ENCODE measurements around the gene KLHL18.
A peak's percentile ranks its signal among the peaks of the same experiment; 100 is the strongest.
"Not testable (repeated sequence)": the region's sequence is repeated elsewhere in the genome, so short reads cannot be mapped to it uniquely, and the experiment has no call there.

The KLHL18 gene

DNA sequence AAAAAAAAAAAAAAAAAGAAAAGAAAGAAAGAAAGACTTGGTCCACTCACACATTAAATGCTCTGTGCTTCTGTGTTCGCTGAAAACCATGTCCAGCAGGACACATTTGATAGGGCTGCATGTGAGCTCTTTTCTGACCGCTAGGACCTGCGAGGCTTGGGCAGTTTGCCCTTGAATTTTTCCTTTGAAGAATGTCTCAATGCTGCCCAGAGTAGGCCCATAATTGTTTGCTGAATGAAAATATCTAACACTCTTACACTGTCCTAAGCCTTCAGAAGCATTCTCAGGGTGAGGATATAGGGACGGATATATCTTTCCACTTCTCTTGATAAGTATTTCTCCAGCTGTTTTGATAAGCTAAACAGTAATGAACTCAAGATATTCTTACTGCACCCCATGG, 6.2 kb upstream of the KLHL18 start:
- no peak for DNase-seq

DNA sequence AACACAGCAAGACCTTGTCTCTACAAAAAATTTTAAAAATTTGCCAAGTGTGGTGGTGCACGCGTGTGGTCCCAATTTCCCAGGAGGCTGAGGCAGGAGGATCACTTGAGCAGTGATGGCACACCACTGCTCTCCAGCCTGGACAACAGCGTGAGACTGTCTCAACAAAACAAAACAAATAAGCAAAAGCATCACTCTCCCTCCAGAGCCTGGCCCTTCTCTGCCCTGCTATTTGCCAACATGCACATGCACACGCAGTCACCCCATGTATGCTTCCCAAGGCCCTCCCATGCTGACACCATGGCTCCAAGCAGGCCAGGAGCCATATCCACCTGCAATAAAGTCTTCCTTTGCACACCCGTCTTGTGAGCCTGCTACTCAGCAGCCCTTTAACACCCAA, 2.2 kb upstream of the KLHL18 start:
- DNase-seq: no peak

DNA sequence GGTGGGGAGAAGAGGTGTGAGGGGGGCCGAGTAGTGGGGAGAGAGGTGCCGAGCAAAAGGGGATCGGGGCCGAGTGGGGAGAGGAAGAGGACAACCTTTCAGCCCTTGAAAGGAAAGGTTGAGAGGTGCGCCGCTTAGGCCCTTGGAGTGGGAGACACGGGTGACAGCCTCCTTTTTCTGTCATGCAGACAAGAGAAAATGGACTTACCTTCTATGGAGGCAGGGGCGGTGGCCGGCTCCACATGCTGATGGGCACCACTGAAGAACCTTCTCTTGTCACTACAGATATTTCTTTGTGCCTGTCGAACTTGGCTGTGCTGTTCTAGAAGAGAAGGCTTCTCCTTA, 421 bp downstream of the KLHL18 start:
- DNase-seq: peak in 1 of 4 experiments; percentile 55

DNA sequence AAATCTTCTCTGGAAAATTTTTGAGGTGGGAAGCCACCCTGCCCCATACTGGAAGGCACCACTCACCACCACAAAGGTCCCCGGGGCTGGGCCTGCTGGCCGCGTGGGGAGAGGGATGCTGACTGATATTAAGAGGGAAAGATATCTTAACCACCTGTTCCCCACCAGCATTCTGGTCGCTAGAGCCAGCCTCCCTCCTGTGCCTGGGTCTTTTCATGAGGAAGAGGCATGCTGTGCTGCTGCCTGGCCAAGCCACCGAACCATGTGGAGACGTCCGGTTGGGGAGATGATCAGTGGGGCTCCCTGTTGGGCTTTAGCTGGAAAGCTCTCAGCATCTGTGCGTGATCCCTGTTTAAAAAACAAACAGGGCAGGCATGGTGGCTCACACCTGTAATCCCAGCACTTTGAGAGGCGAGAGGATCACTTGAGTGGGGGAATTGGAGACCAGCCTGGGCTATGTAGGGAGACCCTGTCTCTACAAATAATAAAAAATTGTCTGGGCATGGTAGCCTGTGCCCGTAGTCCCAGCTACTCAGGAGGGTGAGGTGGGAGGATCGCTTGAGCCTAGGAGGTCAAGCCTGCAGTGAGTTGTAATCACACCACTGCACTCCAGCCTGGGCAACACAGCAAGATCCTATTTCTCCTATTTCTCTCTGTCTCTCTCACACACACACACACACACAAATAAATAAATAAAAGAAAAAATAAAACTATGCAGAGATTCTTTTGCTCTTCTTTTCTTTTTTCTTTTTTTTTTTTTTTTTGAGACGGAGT, 1.0 kb downstream of the KLHL18 start:
- no peak for DNase-seq

DNA sequence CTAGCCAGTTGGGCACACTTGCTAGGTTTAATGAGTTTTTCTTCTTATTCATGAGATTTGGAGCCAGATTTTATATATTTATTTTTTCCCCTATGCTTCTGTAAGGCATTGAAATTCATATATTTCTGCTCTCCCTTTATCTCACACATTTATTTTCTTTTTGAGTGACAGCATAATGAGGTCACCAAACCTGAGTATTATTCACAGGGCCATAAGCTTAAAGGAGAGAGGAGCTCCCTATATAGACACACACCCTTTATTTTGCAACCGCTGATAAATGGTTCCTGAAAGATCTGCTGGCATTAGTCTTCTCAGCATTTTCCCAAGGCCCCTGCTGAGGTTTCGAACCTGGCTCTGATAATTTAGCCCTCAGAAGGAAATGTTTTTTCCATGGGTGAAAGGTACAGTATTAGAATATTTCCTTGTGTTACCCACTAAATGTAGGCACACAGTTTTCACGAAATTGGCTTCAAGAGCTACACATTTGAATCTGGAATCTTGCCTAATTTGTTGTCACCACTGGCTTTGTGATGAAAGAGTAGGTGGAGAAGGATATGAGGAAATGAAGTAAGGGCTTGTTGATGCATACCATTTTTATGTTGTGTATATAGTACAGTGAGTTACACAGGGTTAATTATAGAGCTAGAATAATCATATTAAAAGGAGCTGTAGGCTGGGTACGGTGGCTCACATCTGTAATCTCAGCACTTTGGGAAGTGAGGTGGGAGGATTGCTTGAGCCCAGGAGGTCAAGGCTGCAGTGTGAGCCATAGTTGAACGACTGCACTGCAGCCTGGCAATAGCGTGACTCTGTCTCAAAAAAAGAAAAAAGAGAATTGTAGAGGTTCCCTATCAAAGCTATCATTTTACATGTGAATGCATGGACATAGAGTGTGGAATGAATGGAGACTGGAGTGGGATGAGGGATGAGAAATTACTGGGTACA, 6.5 kb downstream of the KLHL18 start:
- no peak for DNase-seq

DNA sequence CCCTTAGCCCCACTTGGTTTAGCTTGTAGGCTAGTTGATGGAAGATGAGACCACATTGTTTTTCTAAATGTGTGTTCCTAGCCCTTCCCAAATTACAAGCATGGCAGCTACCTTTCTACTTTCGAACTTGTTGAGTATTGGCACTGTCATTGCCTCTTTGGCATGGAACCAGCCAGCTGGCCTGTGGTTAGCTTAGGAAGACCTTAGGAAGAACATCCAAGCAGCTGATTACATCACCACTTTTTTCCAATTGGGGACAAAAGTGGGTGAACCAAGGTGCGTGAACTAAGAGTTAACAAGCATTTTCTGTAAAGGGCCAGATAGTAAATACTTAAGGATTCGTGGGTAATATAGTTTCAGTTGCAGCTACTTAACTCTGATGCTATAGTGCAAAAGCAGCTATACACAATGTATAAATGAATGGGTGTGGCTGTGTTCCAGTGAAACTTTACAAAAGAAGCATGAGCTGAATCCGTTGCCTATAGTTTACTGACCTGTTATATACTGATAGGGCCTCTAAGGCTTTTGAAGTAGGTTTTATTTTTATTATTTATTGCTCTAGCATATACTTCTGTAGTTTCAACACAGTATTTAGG, 8.5 kb downstream of the KLHL18 start:
- DNase-seq: no peak

DNA sequence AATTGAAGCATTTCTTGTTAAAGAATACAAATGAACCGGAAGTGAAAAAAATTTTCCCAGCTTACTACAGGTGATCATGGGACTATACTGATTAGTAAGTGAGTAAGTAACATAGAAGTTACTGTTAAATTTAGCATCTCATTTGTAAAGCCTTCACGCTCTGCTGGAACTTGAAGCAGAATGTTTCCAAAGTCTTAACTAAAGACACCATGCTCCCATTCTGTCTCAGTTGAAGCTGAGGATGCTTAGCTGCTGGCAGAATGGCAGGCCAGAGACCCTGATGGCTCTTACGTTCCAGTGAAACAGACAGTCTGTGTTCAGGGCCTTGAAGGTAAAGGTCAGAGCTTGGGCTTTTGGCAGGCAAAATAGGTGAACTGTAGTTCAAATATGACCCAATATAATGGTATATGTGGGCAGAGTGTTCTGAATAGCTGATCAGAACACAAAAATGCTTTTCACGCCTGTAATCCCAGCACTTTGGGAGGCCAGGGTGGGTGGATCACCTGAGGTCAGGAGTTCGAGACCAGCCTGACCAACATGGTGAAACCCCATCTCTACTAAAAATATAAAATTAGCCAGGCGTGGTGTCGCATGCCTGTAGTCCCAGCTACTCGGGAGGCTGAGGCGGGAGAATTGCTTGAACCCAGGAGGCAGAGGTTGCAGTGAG, 9.1 kb downstream of the KLHL18 start:
- DNase-seq: not testable (repeated sequence)

DNA sequence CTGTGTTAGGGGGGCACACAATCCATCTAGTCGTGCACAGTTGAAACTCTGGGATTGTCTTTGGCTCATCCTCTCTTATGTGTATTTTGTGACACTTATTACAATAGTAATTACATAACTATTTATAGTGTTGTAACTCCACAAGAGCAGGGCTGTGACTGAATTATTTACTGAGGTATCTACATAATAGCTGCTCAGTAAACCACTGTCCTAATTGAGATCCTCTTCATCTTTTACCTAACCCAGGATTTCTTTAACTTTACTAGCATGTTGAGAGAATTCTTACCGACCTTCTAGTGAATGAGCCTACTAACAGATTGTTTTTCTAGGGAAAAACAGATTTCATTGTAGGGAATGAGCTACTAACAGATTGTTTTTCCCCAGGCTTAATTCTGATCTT, 11.1 kb downstream of the KLHL18 start:
- DNase-seq: no peak

DNA sequence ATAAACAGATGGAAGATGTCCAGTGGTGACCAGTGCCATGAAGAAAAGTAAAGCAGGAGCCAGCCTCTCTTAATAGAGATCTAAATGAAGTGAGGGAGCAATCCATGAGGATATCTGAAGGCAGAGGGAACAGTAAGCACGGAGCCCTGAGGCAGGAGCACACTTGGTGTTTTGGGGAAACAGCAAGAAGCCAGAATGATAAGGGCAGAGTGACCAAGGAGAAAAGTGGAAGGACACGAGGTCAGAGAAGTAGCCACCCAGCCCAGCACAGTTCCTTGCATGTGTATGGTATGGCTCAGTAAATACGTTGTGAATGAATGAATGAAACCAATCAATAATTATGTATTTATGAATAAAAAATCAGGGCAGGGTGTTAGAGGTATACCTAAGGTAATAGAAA, 11.6 kb downstream of the KLHL18 start:
- no peak for DNase-seq

DNA sequence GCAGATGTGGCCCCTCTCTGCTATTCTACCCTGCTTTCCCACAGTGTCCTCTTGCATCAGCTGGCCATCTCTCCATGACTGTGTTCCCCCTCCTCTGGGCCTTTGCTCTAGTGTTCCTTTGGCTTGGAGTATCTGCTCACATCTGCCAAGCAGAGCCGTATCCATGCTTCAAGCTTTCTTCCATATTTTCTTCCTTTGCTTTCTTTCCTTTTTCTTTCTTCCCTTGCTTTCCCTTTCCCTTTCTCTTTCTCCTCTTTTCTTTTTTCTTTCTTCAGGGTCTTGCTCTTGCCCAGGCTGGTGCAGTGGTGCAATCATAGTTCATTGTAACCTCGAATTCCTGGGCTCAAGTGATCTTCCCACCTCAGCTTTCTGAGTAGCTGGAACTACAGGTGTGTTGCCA, 12.6 kb downstream of the KLHL18 start:
- DNase-seq: no peak

DNA sequence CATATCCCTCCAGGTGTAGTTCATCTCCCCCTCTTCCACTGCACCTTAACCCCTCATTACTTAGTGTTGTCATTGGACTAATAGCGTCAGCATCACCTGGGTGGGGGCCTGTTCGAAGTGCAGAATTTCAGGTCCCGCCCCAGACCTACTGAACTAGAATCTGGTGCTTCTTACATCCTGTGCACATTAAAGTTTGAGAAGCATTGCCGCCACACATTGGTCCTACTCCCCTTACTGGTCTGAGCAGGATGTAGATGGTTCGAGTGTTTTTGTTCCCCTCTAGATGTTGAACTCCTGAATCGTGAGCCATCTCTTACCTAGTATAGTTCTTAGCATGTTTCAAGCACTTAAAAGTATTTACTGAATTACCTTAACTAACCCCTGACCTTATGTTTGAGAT, 13.2 kb downstream of the KLHL18 start:
- no peak for DNase-seq

DNA sequence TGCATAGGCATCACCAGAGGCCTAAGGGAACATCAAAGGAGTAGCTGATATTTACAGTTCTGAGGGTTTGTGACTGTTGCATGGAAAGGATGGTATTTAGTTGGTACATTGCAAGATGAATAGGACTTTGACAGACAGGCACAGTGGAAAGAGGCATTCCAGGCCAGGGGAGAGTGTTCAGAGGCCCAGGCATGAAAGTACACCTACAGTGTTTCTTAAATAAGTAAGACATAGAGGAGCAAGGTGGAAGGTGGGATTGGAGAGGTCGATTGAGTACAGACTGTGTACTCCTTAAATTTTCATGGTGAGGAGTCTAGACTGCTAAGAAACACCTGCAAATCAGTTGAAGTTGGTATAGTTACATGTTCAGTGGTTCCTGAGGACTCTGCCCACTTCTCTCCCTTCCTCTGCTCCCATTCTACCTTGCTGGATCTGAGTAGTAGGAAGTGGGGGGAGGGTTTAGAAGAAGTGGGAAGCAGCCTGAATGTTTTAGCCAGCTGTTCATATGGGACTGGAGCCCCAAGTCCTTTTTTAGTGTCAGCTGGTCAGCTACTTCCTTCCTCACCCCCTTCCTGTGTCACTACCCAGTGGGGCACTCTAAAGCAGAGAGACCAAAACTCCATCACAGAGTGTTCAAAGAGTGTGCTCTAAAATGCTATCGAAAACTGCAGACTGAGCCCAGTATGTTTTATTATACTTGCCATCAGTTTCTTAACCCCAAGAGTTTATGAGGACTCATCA, 14.0 kb downstream of the KLHL18 start:
- DNase-seq: no peak

DNA sequence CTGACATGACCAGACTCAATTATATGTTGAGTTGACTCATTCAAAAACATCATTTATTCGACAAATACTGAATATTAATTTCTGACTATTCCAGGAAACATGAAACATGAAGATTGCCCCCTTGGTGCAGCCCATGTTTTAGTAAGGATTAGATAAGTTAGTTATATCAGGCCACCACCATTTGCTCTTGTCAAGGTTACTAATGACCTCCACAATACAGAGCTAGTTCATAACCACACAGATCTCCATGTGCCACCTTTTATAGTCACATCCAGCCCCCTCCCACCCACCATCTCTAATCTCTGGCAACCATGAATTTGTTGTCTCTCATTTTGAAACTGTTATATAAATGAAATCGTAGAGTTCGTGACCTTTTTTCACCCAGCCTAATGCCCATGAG, 15.7 kb downstream of the KLHL18 start:
- no peak for DNase-seq

DNA sequence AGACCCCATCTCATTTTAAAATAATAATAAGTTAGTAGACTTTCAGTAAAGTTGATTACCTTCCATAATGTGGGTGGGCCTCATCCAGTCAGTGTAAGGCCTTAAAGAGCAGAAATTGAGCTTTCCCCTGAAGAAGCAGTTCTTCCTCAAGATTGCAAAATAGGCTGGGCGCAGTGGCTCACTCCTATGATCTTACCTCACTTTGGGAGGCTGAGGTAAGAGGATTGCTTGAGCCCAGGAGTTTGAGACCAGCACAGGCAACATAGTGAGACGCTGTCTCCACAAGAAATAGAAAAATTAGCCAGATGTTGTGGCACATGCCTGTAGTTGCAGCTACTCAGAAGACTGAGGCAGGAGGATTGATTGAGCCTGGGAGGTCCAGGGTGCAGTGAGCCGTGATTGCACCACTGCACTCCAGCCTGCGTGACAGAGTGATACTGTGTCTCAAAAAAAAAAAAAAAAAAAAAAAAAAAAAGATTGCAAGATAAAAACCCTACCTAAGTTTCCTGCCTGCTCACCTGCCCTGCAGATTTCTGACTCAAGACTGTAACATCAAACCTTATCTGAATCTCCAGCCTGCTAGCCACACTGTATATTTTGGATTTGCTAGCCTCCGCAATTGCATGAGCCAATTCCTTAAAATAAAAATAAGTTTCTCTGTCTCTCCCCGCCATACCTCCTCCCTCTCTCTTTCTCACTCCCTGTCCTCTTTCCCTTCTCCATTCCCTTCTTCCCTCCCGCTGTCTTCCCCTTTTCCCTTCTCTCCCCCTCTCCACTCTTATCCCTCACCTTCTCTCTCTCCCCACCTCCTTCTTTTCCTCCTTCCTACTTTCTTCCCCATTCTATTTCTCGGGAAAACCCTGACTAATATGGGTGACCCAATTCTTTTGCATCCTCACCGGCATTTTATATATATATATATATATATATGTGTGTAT, 16.9 kb downstream of the KLHL18 start:
- DNase-seq: no peak

DNA sequence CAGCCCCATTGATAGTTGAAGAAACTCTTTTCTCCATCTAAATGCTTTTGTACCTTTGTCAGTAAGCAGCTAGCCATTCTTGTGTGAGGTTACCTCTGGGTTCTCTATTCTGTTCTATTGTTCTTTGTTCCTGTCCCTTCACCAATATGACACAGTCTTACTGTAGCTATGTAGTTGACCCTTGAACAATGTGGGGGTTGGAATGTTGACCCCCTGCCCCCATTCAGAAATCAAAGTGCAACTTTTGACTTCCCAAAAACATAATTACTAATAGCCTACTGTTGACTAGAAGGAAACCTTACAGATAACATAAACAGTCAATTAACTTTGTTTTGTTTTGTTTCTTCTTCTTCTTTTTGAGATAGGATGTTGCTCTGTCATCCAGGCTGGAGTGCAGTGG, 18.7 kb downstream of the KLHL18 start:
- DNase-seq: no peak

DNA sequence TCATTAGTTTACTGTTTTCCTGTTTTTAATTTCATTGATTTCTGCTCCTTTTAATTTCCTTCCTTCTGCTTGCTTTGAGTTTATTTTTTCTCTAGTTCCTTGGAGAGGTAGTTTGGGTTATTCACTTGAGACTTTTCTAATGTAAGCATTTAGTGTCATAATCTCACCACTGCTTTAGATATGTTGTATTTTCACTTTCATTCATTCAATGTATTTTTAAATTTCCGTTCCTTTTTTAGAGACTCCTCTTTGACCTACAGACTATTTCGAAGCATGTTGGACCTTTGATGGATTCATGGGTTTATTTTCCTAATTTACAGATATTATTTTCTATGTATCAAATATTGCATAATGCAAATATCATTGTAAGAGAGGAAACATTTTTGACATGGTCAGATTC, 23.3 kb downstream of the KLHL18 start:
- no peak for DNase-seq

DNA sequence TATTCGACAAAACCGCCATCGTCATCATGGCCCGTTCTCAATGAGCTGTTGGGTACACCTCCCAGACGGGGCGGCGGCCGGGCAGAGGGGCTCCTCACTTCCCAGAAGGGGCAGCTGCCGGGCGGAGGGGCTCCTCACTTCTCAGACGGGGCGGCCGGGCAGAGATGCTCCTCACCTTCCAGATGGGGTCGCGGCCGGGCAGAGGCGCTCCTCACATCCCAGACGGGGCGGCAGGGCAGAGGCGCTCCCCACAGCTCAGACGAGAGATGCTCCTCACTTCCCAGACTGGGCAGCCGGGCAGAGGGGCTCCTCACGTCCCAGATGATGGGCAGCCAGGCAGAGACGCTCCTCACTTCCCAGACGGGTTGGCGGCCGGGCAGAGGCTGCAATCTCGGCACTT, 26.5 kb downstream of the KLHL18 start:
- not testable (repeated sequence) for DNase-seq

DNA sequence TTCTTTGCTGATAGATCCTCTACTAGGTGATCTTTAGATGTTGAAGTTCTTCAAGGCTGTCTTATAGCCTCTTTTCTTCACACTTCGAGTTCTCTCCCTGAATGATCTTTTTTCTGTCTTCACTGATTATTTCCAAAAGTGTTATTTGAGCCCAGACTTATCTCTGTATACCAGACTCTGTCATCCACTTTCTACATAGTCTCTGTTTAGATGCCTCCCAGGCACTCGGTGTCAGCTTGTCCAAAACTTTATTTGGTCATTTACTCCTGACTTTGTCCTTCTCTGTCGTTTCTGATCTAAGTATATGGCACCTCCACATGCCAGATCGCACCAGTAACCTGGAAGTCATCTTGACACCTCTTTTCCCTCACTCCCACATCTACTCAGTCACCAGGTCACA, 27.6 kb downstream of the KLHL18 start:
- no peak for DNase-seq

DNA sequence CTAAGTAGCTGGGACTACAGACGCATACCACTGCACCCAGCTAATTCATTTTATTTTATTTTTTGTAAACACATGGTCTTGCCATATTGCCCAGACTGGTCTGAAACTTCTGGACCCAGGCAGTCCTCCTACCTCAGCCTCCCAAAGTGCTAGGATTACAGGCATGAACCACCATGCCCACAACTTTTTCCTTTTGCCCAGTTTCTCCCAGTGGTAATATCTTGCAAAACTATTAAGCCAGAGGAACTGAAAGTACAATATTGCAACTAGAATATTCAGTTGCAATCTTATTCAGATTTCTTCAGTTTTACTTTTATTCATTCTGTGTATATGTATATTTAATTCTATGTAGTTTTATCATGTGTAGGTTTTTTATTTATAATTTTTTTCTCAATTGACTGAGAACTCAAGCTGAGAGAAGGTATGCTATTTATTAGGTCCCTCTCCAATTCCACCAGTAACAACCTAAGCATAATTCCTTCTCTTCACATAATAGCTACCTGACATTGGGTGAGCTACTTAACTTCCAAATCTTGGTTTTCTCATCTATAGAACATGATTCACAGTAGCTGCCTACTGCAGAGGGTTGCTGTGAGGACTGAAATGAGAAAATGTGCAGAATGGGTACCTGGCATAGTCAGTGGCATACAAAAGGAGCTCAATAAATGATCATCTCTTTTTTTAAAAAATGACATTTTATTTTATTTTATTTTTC, 30.8 kb downstream of the KLHL18 start:
- no peak for DNase-seq

DNA sequence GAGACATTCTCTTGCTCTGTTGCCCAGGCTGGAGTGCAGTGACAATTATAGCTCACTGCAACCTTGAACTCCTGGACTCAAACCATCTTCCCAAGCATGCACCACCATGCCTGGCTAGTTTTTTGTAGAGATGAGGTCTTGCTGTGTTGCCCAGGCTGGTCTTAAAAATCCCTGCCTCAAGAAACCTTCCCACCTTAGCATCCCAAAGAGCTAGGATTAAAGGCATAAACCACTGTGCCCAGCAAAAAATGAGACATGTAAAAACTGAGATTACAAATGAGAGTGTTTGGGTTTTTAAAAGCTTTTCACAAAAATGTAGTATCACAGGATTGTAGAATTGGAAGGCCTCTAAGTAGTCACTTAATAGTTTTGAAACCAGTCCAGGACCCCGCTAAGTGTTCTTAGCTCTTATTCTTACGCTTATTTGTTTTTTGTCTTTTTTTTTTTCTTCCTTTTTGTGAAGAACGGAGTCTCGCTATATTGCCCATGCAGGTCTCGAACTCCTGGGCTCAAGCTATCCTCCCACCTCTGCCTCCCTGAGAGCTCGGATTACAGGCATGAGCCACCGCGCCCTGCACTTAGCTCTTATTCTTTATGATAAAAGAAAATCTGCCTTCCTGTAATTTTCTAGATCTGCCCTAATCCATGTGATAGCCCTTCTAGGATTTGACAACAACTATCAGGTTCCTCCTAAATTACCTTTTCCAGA, 31.5 kb downstream of the KLHL18 start:
- no peak for DNase-seq
